ENCODE data around the gene NREP.

NREP gene

GRCh38 chr5:111781200-111781599 is 24.2 kb upstream of the NREP start:
- TF ChIP-seq CTCF (IDR thresholded peaks at IDR 0.05; ENCODE audit: unreplicated experiment in 3 of 3) = no peak
- no peak overlapping the region for H3K27ac Mint-ChIP-seq
- H3K4me1 Mint-ChIP-seq = peaks cover 39% of the 10 kb centered on the region
- no peaks in the 10 kb centered on the region for H3K9me3 Mint-ChIP-seq
- H3K4me3 Mint-ChIP-seq = no peak overlapping the region
- no peaks in the 10 kb centered on the region for H3K36me3 Mint-ChIP-seq (ENCODE audit: low read depth)
- no peaks in the 10 kb centered on the region for H3K27me3 Mint-ChIP-seq (ENCODE audit: low read depth)

DNA sequence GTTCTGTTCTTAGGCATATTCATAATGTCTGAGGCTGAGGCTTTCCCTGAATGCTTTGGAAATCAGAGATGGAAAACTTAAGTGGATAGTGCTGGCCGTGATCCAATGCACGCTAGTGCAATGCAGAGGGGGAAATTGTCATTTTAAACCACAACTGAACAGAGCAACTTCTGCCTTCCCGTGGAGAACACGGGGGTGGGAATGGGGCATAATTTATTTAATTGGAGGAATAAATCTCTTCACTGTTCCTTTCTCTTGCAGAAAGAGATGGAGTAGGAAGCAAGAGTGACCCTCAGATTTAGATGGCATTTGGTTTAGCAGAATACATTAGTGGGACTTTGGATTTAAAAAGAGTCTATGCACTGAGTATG is 22.9 kb upstream of the NREP start:
- no peak for TF ChIP-seq CTCF (IDR thresholded peaks at IDR 0.05; ENCODE audit: unreplicated experiment in 3 of 3)
- Mint-ChIP-seq H3K9me3 (no peaks in the 10 kb centered on the region), H3K36me3 (ENCODE audit: low read depth) (no peaks in the 10 kb centered on the region), H3K27me3 (ENCODE audit: low read depth) (no peaks in the 10 kb centered on the region), H3K27ac (peak overlapping the region; percentile 65 to 75 (median 70)), H3K4me1 (peaks cover 45% of the 10 kb centered on the region), H3K4me3 (no peak overlapping the region)

DNA sequence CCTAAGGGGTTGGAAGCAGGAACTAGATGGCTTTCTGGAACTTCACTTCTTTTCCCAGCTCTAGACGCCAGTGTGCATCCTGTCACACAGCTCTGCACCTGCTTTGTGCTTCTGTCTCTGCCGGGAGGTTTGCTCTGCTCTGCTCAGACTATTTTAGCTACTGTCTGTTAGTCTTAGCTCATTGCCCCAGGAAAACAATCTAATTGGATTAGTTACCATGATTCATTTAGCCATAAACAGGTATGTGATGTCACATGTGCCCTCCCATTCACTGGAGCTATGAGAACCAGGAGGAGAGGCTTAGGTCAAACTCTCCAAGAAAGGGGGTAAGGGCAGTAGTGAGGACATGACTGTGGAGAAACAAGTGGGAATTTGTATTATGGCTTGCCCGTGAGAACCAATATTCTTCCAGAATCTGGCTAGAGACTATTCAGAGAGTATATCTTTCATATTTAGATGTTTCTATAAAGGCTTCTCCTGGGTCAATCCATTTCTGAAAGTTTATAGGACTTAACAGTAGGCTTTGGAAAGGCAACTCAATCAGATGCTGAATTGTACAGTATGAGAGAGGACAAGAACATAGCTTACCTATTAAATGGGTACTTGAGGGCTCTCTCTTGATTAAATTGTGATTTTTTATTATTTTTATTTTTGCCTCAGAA is 22.4 kb upstream of the NREP start:
- Mint-ChIP-seq H3K27ac (peak overlapping the region; percentile 65 to 75 (median 70)), H3K4me1 (peaks cover 50% of the 10 kb centered on the region), H3K4me3 (no peak overlapping the region), H3K27me3 (ENCODE audit: low read depth) (no peaks in the 10 kb centered on the region), H3K36me3 (ENCODE audit: low read depth) (no peaks in the 10 kb centered on the region), H3K9me3 (no peaks in the 10 kb centered on the region)
- no peak for TF ChIP-seq CTCF (IDR thresholded peaks at IDR 0.05; ENCODE audit: unreplicated experiment in 3 of 3)

GRCh38 chr5:111776913-111777781 is 20.2 kb upstream of the NREP start:
- no peak for TF ChIP-seq CTCF (IDR thresholded peaks at IDR 0.05; ENCODE audit: unreplicated experiment in 3 of 3)
- H3K27me3 Mint-ChIP-seq (ENCODE audit: low read depth) = no peaks in the 10 kb centered on the region
- no peak overlapping the region for H3K4me3 Mint-ChIP-seq
- H3K4me1 Mint-ChIP-seq = peaks cover 55% of the 10 kb centered on the region
- H3K36me3 Mint-ChIP-seq (ENCODE audit: low read depth) = no peaks in the 10 kb centered on the region
- no peaks in the 10 kb centered on the region for H3K9me3 Mint-ChIP-seq
- peak overlapping the region in 2 of 3 experiments; percentile 22 to 30 for H3K27ac Mint-ChIP-seq

GRCh38 chr5:111775224-111775623 is 18.2 kb upstream of the NREP start:
- no peaks in the 10 kb centered on the region for H3K27me3 Mint-ChIP-seq (ENCODE audit: low read depth)
- no peaks in the 10 kb centered on the region for H3K9me3 Mint-ChIP-seq
- no peak overlapping the region for H3K4me3 Mint-ChIP-seq
- TF ChIP-seq CTCF (IDR thresholded peaks at IDR 0.05; ENCODE audit: unreplicated experiment in 3 of 3) = no peak
- H3K36me3 Mint-ChIP-seq (ENCODE audit: low read depth) = no peaks in the 10 kb centered on the region
- H3K4me1 Mint-ChIP-seq = peaks cover 51% of the 10 kb centered on the region
- peak overlapping the region; percentile 70 to 87 (median 84) for H3K27ac Mint-ChIP-seq

Data from nephron (organoid).